Activated CD8-positive, alpha-beta memory T cell treated with anti-CD3 and anti-CD28 coated beads, Interleukin-2, amount 50 U/mL, for 1 hour (primary cell): ENCODE measurements around the gene ATP10D.
"Not testable (repeated sequence)": the region's sequence is repeated elsewhere in the genome, so short reads cannot be mapped to it uniquely, and the experiment has no call there.

ENCODE experiments used
- DNase-seq: peaks from one replicate; pipeline ENCODE4 v3.0.0-alpha.2; 2020; ENCODE audit errors: extremely low read depth

ATP10D gene

DNA sequence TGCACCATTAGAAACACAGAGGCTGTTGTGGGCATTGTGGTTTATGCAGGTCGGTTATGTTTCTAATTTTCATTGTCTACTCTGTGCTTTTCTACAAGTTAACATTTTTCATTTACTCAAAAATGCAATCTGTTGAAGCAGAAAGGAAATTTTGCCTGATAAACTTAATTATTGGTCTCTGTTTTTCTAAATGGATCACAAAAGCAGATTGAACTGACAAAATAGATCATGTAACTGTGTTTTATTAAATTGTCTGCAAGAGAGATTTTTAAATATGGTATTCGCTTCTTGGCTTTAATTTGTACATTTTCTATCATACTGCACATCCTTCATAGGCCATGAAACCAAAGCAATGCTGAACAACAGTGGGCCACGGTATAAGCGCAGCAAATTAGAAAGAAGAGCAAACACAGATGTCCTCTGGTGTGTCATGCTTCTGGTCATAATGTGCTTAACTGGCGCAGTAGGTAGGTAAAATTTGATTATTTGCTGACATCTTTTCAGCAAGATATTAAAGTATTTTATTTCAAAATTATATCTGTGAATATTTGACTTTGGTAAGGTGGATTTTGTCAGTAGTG is 50.6 kb downstream of the ATP10D start:
- DNase-seq = no peak

DNA sequence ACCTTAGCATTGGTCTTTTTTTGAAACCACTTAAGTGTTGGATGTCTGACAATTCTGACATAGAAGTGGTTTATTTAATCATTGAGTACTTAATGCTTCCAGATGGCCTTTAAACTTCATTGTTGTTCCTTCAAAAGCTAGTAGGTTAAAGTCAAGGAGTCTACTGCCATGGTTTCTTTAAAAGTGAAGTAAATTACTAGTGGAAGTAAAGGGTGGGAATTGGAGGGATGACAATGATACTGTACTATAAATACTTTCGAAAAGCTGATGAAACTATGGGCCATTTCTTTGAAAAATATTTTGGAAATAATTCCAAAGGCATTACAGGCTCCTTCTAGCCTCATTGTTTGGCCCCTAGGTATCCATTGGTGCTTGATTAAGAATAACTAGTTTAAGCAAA is 51.9 kb downstream of the ATP10D start:
- DNase-seq = no peak

DNA sequence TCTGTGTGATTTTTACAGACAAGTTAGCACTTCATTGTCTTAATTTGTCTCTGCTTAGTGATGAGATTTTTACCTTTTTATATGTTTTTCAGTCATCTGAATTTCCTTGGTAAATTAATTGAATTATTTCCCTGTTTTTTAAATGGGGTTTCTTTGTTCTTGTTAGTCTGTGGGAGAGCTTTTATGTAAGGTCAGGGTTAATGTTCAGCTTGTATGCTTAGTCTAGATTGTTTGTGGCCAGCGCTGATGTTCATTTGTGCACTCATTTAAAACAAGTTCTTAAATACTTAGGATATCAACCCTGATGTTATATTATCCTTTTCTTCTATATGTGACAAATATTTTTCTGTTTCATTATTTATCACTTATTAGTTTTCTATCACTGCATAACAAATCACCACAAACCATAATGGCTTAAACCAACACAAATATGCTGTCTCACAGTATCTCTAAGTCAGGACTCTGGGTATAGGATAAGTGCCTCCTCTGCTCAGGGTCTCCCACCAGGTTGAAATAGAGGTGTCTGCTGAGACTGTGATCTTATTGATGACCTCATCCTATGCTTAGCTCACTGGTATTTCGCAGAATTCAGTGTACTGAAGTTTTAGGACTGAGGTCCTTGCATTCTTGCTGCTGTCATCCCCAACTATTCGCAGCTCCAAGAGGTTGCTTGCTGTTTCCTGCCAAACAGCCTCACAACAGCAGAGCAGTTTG is 53.2 kb downstream of the ATP10D start:
- no peak for DNase-seq

DNA sequence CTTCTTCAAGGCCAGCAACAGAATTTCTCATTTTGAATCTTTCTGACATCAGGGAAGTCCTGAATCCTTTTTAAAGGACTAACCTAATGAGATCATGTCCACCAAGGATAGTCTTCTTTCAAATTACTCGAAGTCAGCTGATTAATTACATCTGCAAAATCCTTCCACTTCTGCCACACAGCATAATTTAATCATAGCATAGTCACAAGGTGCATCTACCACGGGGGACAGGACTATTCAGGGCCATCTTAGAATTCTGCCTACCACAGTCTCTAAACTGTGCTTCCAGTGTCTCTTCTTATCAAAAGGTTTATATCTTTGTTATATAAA is 53.7 kb downstream of the ATP10D start:
- no peak for DNase-seq

DNA sequence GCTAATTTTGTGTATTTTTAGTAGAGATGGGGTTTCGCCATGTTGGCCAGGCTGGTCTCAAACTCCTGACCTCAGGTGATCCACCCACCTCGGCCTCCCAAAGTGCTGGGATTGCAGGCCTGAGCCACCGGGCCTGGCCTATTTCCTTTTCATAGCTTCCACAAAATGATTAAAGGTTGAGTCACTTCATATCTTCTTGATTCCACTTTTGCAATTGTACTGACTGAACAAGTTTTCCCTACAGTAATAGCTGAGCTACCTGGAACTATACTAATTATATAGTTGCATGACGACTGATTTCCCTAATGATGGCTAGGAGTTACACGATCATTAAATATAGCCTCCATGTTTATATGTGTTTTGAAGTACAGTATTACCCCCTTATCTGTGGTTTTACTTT is 57.6 kb downstream of the ATP10D start:
- DNase-seq = not testable (repeated sequence)

DNA sequence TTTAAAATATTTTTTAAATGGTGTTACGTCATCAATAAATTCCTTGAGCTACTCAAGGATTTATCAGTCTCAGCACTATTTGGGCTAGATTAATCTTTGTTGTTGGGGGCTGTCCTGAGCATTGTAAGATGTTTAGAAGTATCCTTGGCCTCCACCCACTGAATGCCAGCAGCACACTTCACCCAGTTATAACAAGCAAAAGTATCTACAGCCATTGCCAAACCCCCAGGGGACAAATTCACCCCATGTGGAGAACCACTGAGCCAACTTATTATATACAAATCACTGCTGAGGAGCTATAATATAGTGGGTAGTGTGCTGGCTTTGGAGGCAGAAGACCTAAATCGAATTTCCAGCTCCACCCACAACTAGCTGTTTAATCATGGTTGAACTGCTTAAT is 58.3 kb downstream of the ATP10D start:
- DNase-seq = no peak

DNA sequence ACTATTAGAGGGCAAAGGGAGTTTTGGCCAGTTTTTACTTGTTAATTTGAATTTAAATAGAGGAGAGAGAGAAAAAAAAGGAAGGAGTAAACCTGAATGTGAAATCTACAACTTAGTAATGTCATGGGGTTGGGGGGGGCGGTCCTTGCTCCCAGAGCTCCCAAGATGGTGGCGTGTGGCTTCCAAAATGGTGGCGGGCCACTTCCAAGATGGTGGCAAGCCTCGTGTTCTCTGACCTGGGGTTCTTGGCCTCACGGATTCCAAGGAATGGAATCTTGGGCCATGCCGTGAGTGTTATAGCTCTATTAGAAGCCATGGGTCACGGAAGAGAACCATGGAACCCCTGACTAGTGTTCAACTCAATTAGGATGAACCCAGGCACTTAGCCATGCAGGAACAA is 65.3 kb downstream of the ATP10D start:
- DNase-seq = not testable (repeated sequence)

DNA sequence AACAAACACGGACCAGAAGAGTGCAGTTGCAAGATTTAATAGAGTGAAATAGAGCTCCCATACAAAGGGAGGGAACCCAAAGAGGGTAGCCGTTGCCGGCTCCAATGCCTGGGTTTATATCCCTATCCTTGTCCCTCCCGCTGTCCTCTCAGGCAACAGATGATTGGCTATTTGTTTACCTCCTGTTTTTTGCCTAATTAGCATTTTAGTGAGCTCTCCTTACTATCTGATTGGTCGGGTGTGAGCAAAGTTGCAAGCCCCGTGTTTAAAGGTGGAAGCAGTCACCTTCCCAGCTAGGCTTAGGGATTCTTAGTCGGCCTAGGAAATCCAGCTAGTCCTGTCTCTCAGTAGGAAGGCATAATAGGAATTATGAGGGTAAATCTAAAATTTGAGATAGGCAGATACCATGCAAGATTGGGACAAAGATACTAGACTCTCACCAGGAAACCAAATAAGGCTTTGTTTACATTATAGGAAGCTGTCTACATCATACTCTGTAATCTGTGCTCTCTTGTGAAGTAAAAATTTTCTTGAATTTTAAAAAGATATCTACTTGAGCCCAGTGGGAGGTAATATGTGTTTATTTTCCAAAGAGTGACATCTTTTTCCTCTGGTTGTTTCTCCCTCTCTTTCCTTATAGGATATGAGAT is 65.9 kb downstream of the ATP10D start:
- DNase-seq = no peak

DNA sequence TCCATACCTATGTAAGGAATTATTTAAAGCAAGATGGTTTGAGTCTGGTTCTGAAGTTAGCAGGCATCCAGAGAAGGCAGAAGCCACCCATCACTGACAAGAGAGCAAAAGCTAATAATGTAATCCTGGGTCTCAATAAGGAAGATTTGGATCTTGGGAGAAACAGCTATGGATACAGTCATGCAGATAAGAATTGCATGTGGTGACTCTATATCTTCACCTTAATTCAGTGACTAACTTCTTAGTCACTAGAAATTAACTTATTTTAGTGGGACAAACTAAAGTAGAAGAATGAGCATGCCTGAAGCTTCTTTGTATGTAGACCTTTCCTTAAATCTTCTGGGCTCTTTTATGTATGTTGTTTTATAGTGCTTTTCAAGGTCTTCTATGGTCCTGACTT is 66.6 kb downstream of the ATP10D start:
- no peak for DNase-seq

DNA sequence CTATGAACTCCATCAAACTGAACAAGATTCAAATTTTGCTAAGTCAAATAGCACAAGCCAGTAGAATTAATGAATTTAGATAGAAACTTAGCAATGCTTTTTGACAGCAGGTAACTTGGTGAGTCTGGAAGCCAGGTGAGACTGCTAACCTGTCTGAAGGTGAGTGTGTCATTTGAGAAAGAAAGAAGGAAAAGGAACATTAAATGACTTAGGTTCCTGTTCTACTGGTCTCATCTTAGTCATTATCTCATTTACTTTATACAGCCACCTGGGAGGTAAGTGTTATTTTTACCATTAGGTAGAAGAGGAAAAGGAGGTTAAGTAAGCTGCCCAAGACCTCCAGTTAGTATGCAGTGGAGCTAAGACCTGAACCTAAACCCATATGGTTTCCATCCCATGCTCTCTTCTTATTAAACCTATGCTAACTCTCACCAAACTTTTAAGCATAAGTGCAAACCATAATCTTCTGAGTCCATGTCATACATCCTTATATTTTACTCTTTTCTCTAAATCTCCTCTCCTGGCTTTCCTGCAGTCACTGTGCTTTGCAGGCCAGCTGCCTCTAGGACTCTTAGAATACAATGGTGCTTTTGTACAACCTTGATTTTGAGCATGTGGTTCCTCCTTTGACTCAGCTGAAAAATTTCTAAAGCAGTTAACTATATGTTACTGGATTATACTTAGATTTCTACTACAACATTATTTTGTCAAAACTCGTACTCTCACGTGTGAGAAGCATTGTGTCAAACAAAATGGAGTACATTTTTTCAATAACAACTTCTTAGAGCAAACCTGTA is 68.5 kb downstream of the ATP10D start:
- no peak for DNase-seq

DNA sequence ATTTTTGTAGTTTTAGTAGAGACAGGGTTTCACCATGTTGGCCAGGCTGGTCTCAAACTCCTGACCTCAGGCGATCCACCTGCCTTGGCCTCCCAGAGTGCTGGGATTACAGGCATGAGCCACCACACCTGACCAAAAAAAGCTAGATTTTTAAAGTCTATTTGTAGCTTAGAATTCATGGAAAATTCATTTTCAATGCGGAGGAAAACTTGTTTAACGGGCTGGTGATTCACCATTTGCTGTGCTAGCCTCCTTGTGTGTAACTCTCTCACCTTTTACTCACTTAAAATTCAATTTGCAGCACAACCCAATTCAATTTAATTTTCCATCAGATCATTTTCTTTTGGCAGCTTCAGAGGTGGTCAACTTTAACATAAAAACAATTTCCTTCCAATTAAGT is 70.8 kb downstream of the ATP10D start:
- not testable (repeated sequence) for DNase-seq

DNA sequence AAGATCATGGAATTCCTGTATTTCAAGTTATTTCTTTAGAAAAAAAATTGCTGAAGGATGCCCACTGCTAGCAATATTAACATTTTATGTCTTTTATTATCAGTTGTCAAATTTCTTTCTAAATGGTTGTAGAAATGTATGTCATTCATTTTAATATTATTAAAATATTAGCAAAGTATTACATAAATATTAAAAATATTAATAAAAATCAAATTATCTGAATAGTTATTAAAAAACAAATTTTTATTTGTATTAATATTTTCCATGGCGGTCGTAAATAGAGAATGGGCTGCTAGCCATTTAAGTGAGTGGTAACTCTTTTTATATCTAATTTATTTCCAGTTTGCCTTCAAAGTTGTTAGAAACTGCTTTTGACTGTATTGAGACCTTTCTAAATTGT is 72.2 kb downstream of the ATP10D start:
- DNase-seq = no peak

DNA sequence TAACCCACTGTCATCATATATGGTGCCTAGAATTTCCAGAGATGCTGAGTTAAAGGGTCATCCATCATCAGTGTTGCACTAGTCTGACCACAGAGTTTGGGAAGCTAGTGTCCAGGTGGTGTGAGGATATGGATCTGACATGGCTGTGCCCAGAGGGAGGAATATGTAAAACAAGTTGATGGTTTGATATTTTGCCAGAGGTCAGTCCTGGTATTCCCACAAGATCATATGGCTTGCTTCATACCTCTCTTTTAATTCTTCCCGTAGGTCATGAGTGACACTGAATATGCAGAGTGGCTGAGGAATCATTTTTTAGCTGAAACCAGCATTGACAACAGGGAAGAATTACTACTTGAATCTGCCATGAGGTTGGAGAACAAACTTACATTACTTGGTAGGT is 75.6 kb downstream of the ATP10D start:
- DNase-seq = no peak

DNA sequence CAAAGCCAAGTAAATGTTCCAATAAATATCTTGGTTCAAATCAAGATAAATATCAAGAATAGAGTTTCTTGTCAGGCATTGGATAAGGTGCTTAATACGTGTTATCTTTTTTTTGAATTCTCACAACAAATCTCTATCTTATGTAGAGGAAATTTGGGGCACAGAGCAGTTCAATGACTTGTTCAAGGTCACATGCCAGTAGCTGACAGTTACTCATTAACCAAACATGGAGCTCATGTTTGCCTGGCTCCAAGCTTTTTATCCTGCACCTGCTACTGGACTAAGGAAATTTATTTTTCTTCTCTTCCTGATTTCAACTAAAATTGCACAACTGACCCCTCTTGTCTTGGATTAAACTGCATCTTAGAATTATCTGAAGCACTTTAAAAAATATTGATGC is 76.3 kb downstream of the ATP10D start:
- no peak for DNase-seq

DNA sequence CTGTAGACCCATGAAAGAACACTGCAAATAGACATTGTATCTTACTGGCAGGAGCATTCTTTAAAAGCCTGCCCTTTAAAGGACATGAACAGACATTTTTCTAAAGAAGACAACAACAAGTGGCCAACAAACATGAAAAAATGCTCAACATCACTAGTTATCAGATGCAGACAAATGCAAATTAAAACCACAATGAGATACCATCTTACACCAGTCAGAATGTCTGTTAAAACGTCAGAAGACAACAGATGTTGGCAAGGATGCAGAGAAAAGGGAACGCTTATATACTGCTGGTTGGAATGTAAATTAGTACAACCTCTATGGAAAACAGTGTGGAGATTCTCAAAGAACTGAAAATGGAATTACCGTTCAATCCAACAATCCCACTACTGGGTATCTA is 77.2 kb downstream of the ATP10D start:
- no peak for DNase-seq

DNA sequence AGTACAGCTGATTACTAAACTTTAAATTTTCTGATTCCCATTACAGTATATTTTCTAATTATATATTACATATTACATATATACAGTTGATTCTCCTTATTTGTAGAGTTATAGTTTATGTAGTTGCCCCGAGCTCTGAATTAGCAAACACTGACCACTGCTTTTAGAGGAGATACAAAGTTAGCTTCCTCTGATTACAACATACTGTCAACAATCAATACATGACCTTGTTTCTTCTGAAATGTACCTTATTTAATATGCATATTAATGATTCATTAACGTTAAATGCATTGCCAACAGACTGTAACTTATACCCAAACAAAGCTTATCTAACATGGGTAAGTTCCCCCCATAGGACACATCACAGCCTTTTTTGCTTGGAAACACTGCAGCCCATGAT is 81.5 kb downstream of the ATP10D start:
- no peak for DNase-seq

DNA sequence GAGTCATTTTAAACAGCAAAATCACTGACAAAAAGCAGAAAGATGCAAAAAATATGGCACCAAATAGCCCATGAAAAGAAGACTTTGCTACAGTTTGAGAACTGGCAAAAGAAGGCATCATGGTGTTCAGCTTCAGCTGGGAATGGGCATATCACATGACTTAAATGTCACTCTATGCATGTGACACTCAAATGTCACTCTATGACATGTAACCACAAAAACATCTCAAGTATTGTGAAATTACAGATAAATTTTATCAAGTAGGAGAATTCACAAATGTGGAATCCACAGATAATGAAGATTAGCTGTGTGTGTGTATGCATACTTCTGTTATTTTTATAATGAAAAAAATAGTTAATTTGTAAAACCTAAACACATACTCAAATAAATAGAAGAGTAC is 81.9 kb downstream of the ATP10D start:
- DNase-seq = no peak

DNA sequence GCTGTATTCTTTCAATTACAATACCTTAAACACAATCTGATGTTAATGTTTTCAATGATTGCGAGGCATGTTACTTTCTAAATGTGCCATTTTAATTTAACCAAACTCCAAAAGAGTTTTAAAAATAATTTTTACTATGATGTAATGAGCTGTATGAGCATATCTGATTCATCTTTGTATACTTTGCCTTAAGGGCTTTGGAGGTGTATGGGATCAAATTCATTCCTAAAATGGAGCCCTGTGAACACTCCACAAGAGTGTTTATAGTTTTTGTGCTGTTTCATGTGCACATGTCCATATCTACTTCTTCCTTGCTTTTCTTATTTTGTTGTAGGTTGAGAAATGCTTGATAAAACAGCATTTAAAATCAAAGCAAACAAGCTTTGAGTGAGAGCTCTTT is 82.4 kb downstream of the ATP10D start:
- no peak for DNase-seq

DNA sequence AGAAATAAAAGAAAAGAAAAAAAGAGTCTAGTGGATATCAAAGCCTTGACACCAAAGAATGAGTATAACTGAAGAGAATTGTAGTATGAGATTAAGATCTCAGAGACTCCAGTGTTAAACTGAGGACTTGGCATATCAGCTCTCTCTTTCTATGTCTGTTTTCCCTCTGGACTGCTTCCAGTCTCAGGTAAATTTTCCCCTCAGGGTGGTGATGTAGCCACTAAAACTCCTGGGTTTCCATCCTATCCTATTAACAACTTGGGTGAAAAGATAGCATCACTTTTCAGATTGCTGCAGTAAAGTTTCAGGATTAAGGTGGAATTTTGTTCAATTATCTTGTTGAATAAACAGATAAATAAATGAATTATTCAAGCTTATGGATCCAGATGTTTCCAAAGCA is 85.7 kb downstream of the ATP10D start:
- no peak for DNase-seq

DNA sequence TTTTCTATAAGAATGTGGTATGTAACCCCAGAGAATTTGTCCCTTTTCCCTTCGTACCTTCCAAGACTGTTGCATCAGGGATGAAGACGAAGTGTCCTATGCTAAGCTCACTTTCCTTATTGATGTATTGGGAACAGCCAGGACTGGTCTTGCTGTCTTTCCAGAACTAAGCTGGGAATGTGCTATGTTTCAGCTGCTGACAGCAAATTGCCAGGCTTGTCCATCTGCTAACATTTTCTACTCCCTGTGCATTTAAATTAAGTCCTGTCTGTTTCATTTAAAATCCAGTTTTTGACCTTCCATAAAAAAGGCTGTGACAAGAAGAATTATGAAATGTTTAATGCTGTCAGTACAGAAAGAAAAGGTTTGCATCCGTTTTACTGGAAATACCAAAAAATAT is 87.9 kb downstream of the ATP10D start:
- DNase-seq = no peak

DNA sequence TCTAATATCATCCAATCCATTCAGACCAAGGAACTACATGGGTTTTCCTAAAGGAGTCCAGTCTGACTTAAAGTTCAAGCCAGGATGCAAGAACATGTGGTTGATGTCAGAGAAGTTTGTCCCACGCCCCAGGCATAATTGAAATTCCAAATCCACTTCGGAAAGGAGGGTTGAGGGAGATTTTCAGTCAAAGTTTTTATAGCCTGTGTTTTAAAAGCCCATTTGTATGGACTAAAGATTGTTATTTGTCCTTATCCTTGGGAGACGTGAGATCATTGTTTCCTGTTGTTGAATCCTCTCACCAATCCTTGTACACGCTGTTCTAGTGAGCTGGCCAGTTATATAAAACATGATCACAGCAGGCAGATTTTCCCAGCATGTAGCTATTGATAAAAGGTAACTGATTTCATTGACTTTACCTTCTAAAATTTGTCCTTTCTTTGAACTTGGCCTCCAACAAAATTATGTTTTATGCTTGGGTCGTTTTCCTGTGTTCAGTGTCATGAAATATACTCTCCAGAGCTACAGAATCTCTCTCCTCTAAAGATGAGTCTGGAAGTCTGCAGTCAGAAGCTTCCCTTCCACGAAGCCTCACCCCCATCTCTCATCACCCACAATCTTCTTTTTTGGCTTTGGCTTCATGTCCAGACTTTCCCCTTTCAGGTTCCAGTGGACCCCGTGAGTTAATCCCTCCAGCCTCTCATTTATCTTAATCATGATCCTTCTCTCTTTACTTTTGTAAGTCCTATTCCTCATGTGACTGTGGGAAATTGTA is 92.9 kb downstream of the ATP10D start:
- DNase-seq = no peak

DNA sequence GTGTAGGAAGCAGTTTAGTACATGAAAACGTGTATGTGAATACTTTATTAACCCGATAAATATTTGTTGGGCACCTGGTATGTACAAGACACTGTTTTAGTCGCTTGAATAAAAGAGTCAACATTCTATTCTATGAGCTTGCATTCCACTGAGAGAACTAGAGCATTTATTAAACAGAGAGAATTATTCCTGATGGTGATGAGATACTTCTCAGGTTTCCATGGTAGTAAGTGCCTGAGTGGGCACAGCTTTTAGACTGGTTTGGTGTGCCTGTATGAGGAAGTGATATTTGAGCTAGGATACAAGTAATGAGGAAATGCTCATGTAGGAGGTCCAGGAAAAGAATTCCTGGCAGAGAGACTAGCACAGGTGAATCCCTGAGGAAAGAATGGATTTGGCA is 94.2 kb downstream of the ATP10D start:
- DNase-seq = no peak
